ENCODE results near the gene LUZP1.

DNA sequence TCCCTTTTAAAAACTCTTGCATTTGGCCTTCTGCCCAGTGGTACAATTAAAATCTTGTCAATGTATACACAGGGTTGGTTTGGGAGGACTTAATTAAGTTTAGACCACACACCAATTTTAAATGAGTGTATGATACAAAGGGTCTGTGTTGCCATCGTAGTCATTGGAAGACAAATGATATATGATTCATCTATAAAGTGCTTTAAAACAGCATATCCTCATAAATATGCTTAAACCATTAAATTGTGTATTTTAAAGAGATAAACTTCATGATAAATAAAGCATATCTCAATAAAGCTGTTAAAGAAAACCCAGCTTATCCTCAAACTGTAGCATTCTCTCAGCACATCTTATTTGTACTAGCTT, 69.5 kb downstream of the LUZP1 start:
- TF ChIP-seq CTCF (IDR thresholded peaks at IDR 0.05; ENCODE audit: poor library complexity) (no peak), EZH2 (IDR thresholded peaks at IDR 0.05; ENCODE audit: borderline replicate concordance) (no peak)
